UCSD-AML1 (cell line): ENCODE measurements around the gene CAVIN1.
"Not testable (repeated sequence)": the region's sequence is repeated elsewhere in the genome, so short reads cannot be mapped to it uniquely, and the experiment has no call there.

Source experiments
- DNase-seq: peaks from one replicate; lab custom pipeline; 2025; ENCODE audit not compliant: unreplicated experiment; lab: John Stamatoyannopoulos, UW

Gene CAVIN1

DNA sequence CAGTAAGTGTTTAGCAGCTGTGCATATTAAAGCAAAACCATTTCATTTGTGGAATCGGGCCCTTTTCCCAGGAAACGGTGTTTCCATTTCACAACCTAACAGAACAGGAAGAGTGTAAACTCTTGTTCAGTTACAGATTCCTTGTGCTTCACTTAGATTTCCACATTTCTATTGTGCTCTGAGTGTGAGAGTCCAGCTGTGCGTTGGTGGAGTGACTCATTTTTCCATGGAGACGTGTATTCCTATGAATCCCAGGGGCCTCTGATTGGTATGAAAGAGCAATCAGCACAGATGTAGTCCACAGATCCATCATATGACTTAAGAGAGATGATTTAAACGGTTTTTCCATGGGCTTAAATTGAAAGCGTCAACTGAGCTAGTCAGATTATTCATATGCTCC lies 13.3 kb upstream of the CAVIN1 start:
- DNase-seq, result no peak

DNA sequence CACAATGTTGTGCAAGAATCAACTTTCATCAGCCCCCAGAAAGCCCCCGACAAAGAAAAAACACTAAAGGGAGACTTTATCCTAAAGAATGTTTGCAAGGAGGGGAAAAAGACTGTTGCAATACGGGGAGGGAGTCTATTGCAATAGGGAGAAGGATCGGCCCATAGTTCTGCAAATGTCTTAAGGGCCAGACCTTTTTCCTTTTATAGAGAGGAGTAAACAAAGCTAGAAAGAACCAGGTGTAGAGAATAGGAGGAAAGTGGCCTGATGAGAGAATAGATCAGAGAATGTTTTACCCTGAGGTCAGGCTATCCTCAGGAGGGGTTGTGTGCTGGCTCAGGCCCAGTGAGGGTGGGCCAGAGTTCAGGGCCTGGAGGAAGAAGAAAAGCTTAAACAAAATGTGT lies 8.7 kb upstream of the CAVIN1 start:
- no peak for DNase-seq

DNA sequence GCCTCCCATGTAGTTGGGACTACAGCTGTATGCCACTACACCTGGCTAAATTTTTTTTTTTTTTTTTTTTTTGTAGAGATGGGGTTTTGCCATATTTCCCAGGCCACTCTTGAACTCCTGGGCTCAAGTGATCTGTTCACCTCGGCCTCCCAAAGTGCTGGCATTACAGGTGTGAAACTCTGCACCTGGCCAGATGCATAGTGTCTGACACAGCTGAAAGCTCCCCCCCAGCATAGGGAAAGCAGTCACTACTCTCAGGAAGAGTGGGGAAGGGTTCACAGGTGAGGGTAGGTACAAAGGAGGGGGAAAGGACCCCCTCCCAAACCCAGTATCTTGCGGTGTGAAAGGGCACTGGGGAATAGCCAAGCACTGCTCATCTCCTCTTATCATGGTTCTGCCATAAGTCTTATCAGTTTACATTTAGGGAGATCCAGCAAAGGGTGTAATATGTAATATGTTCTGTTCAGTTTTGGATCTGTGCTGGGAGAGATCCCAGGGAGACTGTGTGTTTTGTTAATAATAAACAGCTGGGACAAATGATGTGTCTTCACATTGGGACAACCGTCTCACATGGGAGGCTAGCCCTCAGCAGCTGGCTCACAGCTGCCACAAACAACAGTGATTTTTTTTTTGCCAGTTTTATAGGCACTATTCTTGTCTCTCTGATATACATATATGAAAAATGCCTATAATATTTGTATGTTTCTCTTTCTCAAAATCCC lies 6.8 kb upstream of the CAVIN1 start:
- no peak for DNase-seq

GRCh38 chr17:42428141-42428944 lies 5.3 kb upstream of the CAVIN1 start:
- peak; percentile 37 for DNase-seq

DNA sequence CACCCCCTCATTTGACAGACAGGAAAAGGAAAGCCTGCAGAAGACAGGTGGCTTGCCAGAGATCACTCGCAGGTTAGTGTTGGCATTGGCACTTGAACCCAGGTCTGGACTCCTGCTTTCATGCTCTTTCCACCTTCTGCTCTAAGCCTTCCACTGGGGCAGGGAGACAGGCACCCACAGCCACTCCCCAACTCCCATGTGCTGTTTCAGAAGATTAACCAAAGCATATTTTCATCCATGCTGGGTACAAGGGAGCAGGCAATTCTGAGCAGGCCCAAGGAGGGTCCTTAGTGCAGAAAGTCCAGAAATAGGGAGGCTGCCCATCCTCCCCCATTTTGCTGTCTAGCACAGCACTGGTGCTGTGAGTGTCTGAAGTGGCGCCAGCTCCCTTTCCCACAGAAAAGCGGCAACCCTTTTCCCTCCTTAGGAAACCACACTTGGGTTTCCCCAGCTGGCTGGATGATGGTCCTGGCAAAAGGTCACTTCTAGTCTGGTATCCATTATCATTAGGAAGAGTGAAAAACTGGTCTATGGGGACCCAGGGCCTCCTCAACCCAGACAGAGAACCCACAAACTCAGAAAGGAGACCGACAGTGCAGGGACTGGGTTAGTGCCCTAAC lies 2.0 kb upstream of the CAVIN1 start:
- DNase-seq, result peak; percentile 25

GRCh38 chr17:42423766-42424165 lies 710 bp upstream of the CAVIN1 start:
- no peak for DNase-seq

- DNase-seq, result no peak
Observed at GRCh38 chr17:42422412-42422957, 571 bp downstream of the CAVIN1 start.

GRCh38 chr17:42421507-42422338 lies 1.3 kb downstream of the CAVIN1 start:
- DNase-seq, result no peak

DNA sequence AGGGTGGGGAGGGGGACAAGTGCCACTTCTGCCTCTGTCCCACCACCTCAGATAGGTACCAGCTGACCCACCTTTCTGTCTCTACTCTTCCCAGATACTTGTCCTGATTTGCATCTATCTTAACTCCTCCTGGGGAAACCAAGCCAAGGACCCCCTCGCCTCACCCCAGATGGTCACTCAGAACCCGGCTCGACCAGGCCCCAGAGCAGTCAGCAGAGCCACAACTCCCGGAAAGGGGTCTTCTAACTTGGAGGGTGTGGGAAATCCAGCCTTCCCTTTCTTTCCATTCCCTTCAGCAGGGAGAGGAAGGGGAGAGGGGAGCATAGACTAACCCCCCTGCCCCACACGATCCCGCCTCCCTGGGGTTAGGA lies 1.9 kb downstream of the CAVIN1 start:
- DNase-seq, result no peak

- not testable (repeated sequence) for DNase-seq
Observed at GRCh38 chr17:42417981-42418380, 5.1 kb downstream of the CAVIN1 start.

GRCh38 chr17:42414704-42415409 lies 8.2 kb downstream of the CAVIN1 start:
- peak; percentile 82 for DNase-seq

- DNase-seq, result no peak
Observed at GRCh38 chr17:42413464-42414040, 9.5 kb downstream of the CAVIN1 start.

GRCh38 chr17:42411905-42412679 lies 11.0 kb downstream of the CAVIN1 start:
- DNase-seq, result no peak

DNA sequence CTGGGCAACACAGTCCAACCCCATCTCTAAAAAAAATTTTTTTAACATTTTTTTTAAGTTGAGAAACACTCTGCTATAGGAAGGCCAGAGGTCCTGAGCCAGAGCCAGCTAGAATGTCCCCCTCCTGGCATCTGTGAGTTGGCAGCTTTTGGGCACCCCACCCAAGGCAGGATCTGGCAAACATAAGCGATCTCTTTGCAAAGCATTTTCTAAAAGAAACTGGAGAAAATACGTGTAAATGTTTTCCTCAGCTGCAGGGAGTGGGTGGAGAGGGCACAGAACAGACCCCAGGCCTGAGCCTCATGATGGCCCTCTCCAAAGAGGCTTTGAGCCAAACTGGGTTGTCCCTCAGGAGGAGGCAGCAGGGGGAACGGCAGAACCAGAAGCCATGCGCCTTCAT lies 11.7 kb downstream of the CAVIN1 start:
- no peak for DNase-seq

GRCh38 chr17:42410319-42410685 lies 12.8 kb downstream of the CAVIN1 start:
- DNase-seq, result no peak

DNA sequence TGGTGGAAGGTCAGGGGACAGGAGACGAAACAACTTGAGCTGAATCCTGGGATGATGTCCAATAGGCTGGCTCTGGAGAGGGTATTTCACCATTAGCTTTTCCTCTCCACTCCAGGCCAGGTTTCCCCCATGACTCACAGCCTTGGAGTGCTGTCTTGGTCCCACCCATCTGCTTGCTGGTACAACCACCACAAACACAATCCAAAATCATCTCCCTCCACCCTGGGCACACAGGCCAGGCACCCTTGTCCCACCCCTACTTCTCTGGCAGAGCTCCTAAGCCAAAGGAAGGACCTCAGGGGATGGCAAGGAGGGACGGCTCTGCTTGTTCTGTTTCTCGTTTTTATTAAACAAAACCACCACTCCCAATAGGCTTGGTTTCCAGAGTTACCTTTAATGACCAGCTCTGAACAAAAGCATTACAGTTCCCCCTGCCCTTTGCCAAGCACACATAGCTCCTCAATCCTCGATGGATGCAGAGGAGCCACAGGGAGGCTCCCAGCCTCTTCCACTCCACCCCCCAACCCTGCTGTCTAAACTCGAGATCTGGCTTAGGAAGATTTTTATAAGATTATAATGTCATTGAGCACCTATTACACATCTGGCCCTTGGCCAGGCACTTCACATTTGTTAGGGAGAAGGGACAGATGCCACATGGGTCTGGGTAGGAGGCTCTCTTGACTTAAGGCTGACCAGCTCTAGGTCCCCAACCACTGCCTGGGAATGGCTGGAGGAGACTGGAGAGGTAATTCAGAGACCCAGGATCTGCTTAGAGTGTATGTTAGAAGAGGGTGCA lies 13.3 kb downstream of the CAVIN1 start:
- no peak for DNase-seq

- DNase-seq, result peak; percentile 41
Observed at GRCh38 chr17:42408061-42408460, 15.0 kb downstream of the CAVIN1 start.

- DNase-seq, result peak; percentile 44
Observed at GRCh38 chr17:42407289-42407836, 15.7 kb downstream of the CAVIN1 start.
